GM18508 (cell line): ENCODE results near the gene PSMA6.

ENCODE experiments used
- ATAC-seq: cut with Tn5 transposase; IDR thresholded peaks from one replicate; pipeline ENCODE4 v1.9.1; 2021; ENCODE audit warnings: moderate number of reproducible peaks; ENCODE audit not compliant: insufficient read depth, unreplicated experiment

PSMA6 gene

DNA sequence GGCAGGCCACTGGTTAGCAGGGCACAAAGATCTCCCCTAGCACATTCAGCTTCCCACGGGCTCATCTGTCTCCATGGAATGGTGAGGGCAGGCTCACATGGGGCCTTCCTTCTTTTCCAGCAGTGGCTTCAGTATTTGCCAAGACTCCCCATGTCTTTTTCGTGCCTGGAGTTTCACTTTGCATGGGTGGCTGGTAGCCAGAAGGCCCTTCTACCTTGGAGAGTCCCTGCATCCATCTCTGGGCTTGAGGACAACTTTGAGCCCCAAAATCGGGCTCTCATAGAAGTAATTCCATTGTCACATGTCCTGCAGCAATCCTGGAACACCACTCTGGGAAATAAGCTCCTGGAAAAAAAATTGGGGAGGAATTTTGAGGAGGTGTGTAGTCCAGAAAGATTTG, 70.3 kb downstream of the PSMA6 start:
- no peak for ATAC-seq

- no peak for ATAC-seq
Observed at GRCh38 chr14:35362911-35363374, 70.8 kb downstream of the PSMA6 start.

- ATAC-seq, result no peak
Observed at GRCh38 chr14:35365130-35366055, 73.2 kb downstream of the PSMA6 start.

DNA sequence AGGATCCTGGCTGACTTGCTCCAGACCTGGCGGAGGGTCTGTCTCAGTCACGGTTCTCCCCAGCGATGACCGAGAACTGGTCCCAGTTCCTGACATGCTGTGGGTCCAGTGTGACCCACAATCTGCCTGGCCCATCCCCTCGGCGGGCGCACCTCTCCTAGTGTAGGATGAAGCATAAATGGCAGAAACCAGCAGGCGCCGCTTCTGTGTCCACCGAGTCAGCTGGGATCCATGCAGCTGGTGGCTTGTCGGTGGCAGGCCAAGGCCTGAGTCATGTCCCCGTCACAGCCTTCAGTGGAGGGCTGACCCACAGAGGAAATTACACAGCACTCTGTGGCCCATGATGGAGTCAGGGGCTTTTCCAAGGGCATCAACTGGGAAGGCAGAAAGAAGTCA, 73.9 kb downstream of the PSMA6 start:
- ATAC-seq, result no peak

DNA sequence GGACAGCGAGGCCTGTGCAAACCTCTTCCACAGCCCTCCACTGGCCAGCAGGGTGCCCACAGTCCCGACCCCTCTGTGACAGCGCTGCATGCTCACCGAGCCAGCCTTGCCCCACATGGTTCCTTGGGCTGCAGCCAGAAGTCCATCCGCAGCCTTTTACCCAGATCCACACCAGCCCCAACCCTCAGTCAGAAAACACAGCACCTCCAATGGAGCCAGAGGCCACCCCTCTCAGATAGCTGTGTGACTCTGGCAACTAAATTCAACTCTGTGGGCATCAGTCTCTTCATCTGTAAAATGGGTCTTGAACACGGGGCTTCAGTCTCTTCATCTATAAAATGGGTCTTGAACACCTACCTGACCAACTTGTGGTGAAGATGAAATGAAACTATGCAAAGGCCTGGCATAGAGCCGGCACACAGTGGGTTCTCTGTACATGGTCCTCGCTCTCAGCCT, 74.4 kb downstream of the PSMA6 start:
- ATAC-seq, result no peak

GRCh38 chr14:35367056-35367372, 74.8 kb downstream of the PSMA6 start:
- no peak for ATAC-seq
